ENCODE data around the gene GSTO1. TPM values are rescaled to one million over a fixed set of nuclear protein-coding genes. Genes with fewer than 3 reads are reported as not detected.

GSTO1 gene
- total and polyA plus RNA-seq, 9 of the 15 experiments (the other 6 are each of a cell fraction or from before 2014, with no cell fraction given), result 136 to 592 (median 237) TPM

GRCh38 chr10:104307576-104308438, 53.1 kb downstream of the GSTO1 start (continued):
- TF ChIP-seq ILK (tag; IDR thresholded peaks at IDR 0.05; ENCODE audit: borderline replicate concordance, low read depth) (no peak), GTF2F1 (IDR thresholded peaks at IDR 0.05; ENCODE audit: low read depth, low read length) (no peak), ZBTB1 (CRISPR knock-in tag; IDR thresholded peaks at IDR 0.05; ENCODE audit: borderline replicate concordance, low read depth) (no peak), ZNF668 (CRISPR knock-in tag; IDR thresholded peaks at IDR 0.05) (no peak), EP300 (IDR thresholded peaks at IDR 0.05; ENCODE audit: low read length) (no peak), CBX2 (IDR thresholded peaks at IDR 0.05; ENCODE audit: insufficient read depth, low read length, poor library complexity, severe bottlenecking) (no peak)

GRCh38 chr10:104308439-104308903, 53.8 kb downstream of the GSTO1 start:
- Histone ChIP-seq H3K9me3 (replicated peaks; ENCODE audit: control insufficient read depth, insufficient read depth, low read depth, low read length) (no peaks in the 10 kb centered on the region; the same call in 1 of the 2 replicates), H4K20me1 (replicated peaks; ENCODE audit: control insufficient read depth, insufficient read depth, low read length) (peaks cover 17% of the 10 kb centered on the region), H3K27ac (ENCODE audit: extremely low read depth, low read depth, low read length) (no peak overlapping the region), H2AFZ (ENCODE audit: low read depth, low read length) (no peak overlapping the region), H3K79me2 (ENCODE audit: control insufficient read depth, insufficient read depth, low read length) (peaks cover 15% of the 10 kb centered on the region), H3K9me1 (ENCODE audit: control insufficient read depth, insufficient read depth, low read length) (no peaks in the 10 kb centered on the region), H3K4me2 (ENCODE audit: insufficient read depth, low read length) (no peak overlapping the region), H3K9ac (ENCODE audit: insufficient read depth in 1 of 2, low read depth in 2 of 2, low read length in 2 of 2) (no peak overlapping the region), H3K4me3 (no peak overlapping the region), H3K36me3 (ENCODE audit: control insufficient read depth, insufficient read depth, low read length) (peaks cover 39% of the 10 kb centered on the region; the same call in 2 of the 3 replicates), H3K4me1 (replicated peaks in 1 of 2; ENCODE audit: control insufficient read depth in 2 of 2, insufficient read depth in 2 of 2, low read length in 2 of 2) (no peaks in the 10 kb centered on the region; a peak in 3 of 5 replicates), H3K27me3 (ENCODE audit: control insufficient read depth in 2 of 2, insufficient read depth in 2 of 2, low read length in 2 of 2) (no peaks in the 10 kb centered on the region)
- in situ Hi-C loops (cut with MboI), result no loop called here
- TF ChIP-seq ZNF707 (CRISPR knock-in tag; conservative IDR thresholded peaks at IDR 0.05) (no peak), SREBF2 (CRISPR knock-in tag; IDR thresholded peaks at IDR 0.05) (no peak), ZKSCAN1 (IDR thresholded peaks at IDR 0.05; ENCODE audit: low read depth, low read length) (no peak), ZNF184 (CRISPR knock-in tag; IDR thresholded peaks at IDR 0.05) (no peak), XRCC4 (IDR thresholded peaks at IDR 0.05; ENCODE audit: extremely low read depth, insufficient read depth, insufficient read length) (no peak), SUPT5H (IDR thresholded peaks at IDR 0.05) (no peak), NELFE (IDR thresholded peaks at IDR 0.05; ENCODE audit: insufficient read depth, insufficient read length) (no peak)
- 61% methylated on average over 2 of the region's 4 CpGs for WGBS (ENCODE audit: insufficient coverage, low coverage, missing lambda C conversion rate)
- ChIA-PET CTCF (ENCODE audit: low intra/inter-chr PET ratio) (no interaction called here), POLR2A (interaction anchor here (1.6 kb wide), 1 partner anchor 13 kb away, joined by 4 read pairs; no protein-coding TSS in a partner anchor)
- no peak for DNase-seq (ENCODE audit: extremely low read depth in 1 of 4, low spot score in 3 of 4)
- no peak for ATAC-seq
- FAIRE-seq, result no peak
- no TSS peak for BruUV-seq (replicated peaks)
- intact Hi-C loops (cut with micrococcal nuclease), result no loop called here
